ENCODE results near the gene PLCB1. TPM values are rescaled to one million over a fixed set of nuclear protein-coding genes. Genes with fewer than 3 reads are reported as not detected.

PLCB1 gene
- total RNA-seq, 4 donors from 2014 or later: 13.5 to 110 (median 30.4) TPM

DNA sequence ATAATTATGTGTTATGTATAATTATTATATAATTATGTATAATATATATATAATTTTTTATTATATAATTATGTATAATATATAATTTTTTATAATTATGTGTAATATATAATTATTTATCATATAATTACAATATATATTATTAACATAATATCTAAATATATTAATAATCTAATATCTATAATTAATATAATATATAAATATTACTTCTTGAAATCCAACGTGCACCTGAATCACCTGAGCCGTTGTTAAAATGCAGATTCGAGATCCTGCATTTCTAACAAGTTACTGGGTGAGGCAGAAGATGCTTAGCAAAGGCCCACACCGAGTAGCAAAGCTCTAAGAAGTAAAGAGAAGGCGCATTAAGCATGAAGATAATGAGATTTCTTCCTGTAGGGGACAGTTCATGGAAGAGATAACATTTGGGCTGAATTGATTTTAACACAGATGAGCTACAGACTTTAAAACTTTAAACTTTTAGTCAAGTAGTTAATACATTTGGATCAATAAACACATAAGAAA lies 530.4 kb downstream of the PLCB1 start:
- intact Hi-C loops (cut with DNase I; ENCODE audit: low total_unique reads): no loop called here
- no peaks in the 10 kb centered on the region for H3K4me1 ChIP-seq
- H3K4me3 ChIP-seq: no peak overlapping the region
- DNase-seq: no peak
- TF ChIP-seq POLR2A (IDR thresholded peaks at IDR 0.05): no peak
- TF ChIP-seq, protein P1, sequence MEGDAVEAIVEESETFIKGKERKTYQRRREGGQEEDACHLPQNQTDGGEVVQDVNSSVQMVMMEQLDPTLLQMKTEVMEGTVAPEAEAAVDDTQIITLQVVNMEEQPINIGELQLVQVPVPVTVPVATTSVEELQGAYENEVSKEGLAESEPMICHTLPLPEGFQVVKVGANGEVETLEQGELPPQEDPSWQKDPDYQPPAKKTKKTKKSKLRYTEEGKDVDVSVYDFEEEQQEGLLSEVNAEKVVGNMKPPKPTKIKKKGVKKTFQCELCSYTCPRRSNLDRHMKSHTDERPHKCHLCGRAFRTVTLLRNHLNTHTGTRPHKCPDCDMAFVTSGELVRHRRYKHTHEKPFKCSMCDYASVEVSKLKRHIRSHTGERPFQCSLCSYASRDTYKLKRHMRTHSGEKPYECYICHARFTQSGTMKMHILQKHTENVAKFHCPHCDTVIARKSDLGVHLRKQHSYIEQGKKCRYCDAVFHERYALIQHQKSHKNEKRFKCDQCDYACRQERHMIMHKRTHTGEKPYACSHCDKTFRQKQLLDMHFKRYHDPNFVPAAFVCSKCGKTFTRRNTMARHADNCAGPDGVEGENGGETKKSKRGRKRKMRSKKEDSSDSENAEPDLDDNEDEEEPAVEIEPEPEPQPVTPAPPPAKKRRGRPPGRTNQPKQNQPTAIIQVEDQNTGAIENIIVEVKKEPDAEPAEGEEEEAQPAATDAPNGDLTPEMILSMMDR (IDR thresholded peaks at IDR 0.05): no peak
- H3K36me3 ChIP-seq: no peaks in the 10 kb centered on the region
- no peaks in the 10 kb centered on the region for H3K9me3 ChIP-seq
- H3K27ac ChIP-seq: no peak overlapping the region
- H3K27me3 ChIP-seq: no peaks in the 10 kb centered on the region

DNA sequence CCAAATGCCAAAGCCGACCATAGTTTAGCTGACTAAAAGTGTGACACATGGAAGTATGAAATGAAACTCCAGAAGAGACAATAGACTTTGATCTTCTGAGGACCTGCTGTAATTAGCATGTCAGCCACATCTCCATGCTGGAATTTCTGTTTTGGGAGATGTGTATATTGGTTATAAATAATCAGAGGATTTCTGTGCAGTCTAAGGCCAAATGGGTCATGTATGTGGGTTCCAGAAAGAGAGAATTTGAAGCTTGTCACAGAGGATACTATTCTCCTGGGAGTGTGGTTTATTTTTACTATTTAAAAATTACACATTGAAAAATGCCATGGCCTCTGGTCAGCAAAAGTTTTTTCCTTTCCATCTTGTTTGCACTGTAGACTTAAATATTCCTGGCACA lies 531.4 kb downstream of the PLCB1 start:
- Histone ChIP-seq H3K4me3 (no peak overlapping the region), H3K27me3 (no peaks in the 10 kb centered on the region), H3K36me3 (no peaks in the 10 kb centered on the region), H3K27ac (no peak overlapping the region), H3K4me1 (no peaks in the 10 kb centered on the region), H3K9me3 (no peaks in the 10 kb centered on the region)
- no peak for DNase-seq
- intact Hi-C loops (cut with DNase I; ENCODE audit: low total_unique reads): no loop called here
- TF ChIP-seq POLR2A (IDR thresholded peaks at IDR 0.05): no peak
- TF ChIP-seq, protein P1 (IDR thresholded peaks at IDR 0.05): no peak

DNA sequence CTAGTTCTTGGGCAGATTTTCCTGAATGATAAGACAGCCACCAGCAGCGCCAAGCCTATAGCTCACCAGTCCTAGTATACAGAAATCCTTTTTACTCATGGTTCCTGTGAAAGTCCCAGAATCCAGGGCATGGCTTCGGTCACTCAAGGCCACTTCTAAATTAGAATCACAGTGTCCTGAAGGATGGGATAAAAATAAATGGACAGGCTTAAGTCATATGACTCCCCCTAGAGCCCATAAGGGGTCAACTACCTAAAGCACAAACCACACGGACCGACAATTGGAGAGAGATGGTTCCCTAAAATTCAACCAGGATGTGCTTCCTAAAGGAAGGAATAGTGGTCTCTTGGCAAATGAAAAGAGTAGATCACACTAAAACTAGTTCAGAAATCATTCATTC lies 532.7 kb downstream of the PLCB1 start:
- no peaks in the 10 kb centered on the region for H3K4me1 ChIP-seq
- no peaks in the 10 kb centered on the region for H3K36me3 ChIP-seq
- TF ChIP-seq, protein P1 (IDR thresholded peaks at IDR 0.05): no peak
- no peak for TF ChIP-seq POLR2A (IDR thresholded peaks at IDR 0.05)
- H3K9me3 ChIP-seq: no peaks in the 10 kb centered on the region
- H3K27ac ChIP-seq: no peak overlapping the region
- DNase-seq: no peak
- intact Hi-C loops (cut with DNase I; ENCODE audit: low total_unique reads): no loop called here
- H3K27me3 ChIP-seq: no peaks in the 10 kb centered on the region
- H3K4me3 ChIP-seq: no peak overlapping the region

DNA sequence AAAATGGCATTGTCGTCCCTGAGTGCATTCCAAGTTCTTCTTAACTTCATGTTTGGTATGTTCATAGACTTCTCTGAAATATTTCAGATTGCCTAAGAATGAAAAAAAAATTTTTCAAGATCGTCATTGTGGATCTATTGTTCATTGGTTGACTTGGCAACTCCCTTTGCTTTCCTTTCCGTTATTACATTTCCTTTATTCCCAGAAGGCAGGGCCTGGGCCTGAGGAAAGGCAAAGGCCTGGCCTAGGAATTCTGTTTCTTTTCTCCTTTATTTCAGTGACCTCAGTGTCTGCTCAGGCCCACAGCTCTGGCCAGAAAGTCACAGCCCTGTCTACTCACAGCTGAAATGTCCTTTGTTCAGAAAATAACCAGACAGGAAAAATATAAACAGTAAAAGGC lies 535.2 kb downstream of the PLCB1 start:
- no peaks in the 10 kb centered on the region for H3K9me3 ChIP-seq
- no peaks in the 10 kb centered on the region for H3K27me3 ChIP-seq
- intact Hi-C loops (cut with DNase I; ENCODE audit: low total_unique reads): no loop called here
- no peaks in the 10 kb centered on the region for H3K36me3 ChIP-seq
- no peaks in the 10 kb centered on the region for H3K4me1 ChIP-seq
- H3K27ac ChIP-seq: no peak overlapping the region
- H3K4me3 ChIP-seq: no peak overlapping the region
- DNase-seq: no peak
- TF ChIP-seq, protein P1 (IDR thresholded peaks at IDR 0.05): no peak
- no peak for TF ChIP-seq POLR2A (IDR thresholded peaks at IDR 0.05)

DNA sequence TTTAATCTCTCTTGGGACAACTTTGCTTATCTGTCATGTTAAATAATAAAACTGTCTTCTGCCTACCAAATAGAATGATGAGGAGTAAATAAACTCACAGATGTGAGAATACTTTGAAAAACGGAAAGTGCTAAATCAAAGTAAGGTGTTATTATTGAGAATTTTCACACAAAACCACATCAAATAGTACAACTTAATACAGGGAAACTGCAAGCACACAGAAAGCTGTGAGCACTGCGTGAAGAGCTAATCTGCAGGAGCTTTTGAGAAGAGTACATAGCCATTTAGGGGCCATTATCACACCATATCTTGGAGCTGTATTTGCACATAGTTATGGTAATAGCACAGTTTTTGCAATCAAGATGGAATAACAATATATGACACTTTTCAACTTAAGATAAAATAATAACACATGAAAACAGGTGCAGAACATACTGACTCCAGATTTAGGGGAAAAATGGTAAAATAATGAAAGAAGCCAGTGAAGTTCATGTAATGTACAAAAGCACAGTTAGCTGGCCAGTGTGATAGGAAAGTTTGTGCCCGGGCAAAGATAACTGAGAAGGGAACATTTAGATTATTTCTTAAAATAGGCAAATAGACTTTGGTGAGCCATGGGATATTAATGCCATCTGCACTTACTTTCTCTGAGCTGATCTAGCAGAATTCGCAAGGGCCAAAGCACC lies 538.3 kb downstream of the PLCB1 start:
- no peaks in the 10 kb centered on the region for H3K4me1 ChIP-seq
- intact Hi-C loops (cut with DNase I; ENCODE audit: low total_unique reads): no loop called here
- H3K36me3 ChIP-seq: no peaks in the 10 kb centered on the region

More for the DNA sequence above, 538.3 kb downstream of the PLCB1 start:
- DNase-seq: no peak
- no peak overlapping the region for H3K27ac ChIP-seq
- TF ChIP-seq, protein P1 (IDR thresholded peaks at IDR 0.05): no peak
- TF ChIP-seq POLR2A (IDR thresholded peaks at IDR 0.05): no peak
- H3K9me3 ChIP-seq: no peaks in the 10 kb centered on the region
- no peaks in the 10 kb centered on the region for H3K27me3 ChIP-seq
- H3K4me3 ChIP-seq: no peak overlapping the region

All from uterus (tissue), 4 donors.